ENCODE data around the gene CMIP. TPM values are rescaled to one million over a fixed set of nuclear protein-coding genes. Genes with fewer than 3 reads are reported as not detected.

The CMIP gene
- total RNA-seq, 2 experiments from 2014 or later = 65.4 to 76.7 TPM

- H3K27ac Mint-ChIP-seq = peak overlapping the region; percentile 73
- no peak overlapping the region for H3K4me3 Mint-ChIP-seq
- H3K9me3 Mint-ChIP-seq = no peaks in the 10 kb centered on the region
- H3K36me3 Mint-ChIP-seq = peaks cover 20% of the 10 kb centered on the region
- ATAC-seq (ENCODE audit: low read depth) (no peak), DNase-seq (no peak)
- H3K4me1 Mint-ChIP-seq = peaks cover 13% of the 10 kb centered on the region
- POLR2A ChIA-PET = interaction anchor here (0.6 kb wide), 1 partner anchor 11 kb away, joined by 3 read pairs; no protein-coding TSS in a partner anchor
- no peaks in the 10 kb centered on the region for H3K27me3 Mint-ChIP-seq
Measured at GRCh38 chr16:81513204-81514040, 68.8 kb downstream of the CMIP start.

- Mint-ChIP-seq H3K27me3 (no peaks in the 10 kb centered on the region), H3K27ac (peak overlapping the region; percentile 73), H3K36me3 (peaks cover 20% of the 10 kb centered on the region), H3K9me3 (no peaks in the 10 kb centered on the region), H3K4me1 (peaks cover 14% of the 10 kb centered on the region), H3K4me3 (no peak overlapping the region)
- POLR2A ChIA-PET = no interaction called here
- ATAC-seq (ENCODE audit: low read depth) (no peak), DNase-seq (no peak)
Measured at GRCh38 chr16:81514041-81514559, 69.5 kb downstream of the CMIP start.

GRCh38 chr16:81514568-81515258 lies 70.1 kb downstream of the CMIP start:
- Mint-ChIP-seq H3K27me3 (no peaks in the 10 kb centered on the region), H3K4me3 (no peak overlapping the region), H3K36me3 (peaks cover 22% of the 10 kb centered on the region), H3K27ac (no peak overlapping the region), H3K9me3 (no peaks in the 10 kb centered on the region), H3K4me1 (peaks cover 20% of the 10 kb centered on the region)
- POLR2A ChIA-PET = no interaction called here
- ATAC-seq (ENCODE audit: low read depth) = no peak
- DNase-seq = no peak

- Mint-ChIP-seq H3K36me3 (peaks cover 22% of the 10 kb centered on the region), H3K4me1 (peaks cover 25% of the 10 kb centered on the region), H3K27ac (peak overlapping the region; percentile 38), H3K4me3 (no peak overlapping the region), H3K27me3 (no peaks in the 10 kb centered on the region), H3K9me3 (no peaks in the 10 kb centered on the region)
- ATAC-seq (ENCODE audit: low read depth) (no peak), DNase-seq (no peak)
- POLR2A ChIA-PET = no interaction called here
Measured at GRCh38 chr16:81515281-81515680, 70.7 kb downstream of the CMIP start.

GRCh38 chr16:81515721-81516120 lies 71.1 kb downstream of the CMIP start:
- H3K27me3 Mint-ChIP-seq = no peaks in the 10 kb centered on the region
- no peak overlapping the region for H3K4me3 Mint-ChIP-seq
- no peaks in the 10 kb centered on the region for H3K9me3 Mint-ChIP-seq
- POLR2A ChIA-PET = no interaction called here
- ATAC-seq (ENCODE audit: low read depth) (no peak), DNase-seq (no peak)
- H3K4me1 Mint-ChIP-seq = peaks cover 30% of the 10 kb centered on the region
- H3K27ac Mint-ChIP-seq = no peak overlapping the region
- H3K36me3 Mint-ChIP-seq = peaks cover 22% of the 10 kb centered on the region

GRCh38 chr16:81516478-81517149 lies 72.0 kb downstream of the CMIP start:
- POLR2A ChIA-PET = no interaction called here
- Mint-ChIP-seq H3K27ac (no peak overlapping the region), H3K4me1 (peaks cover 36% of the 10 kb centered on the region), H3K9me3 (no peaks in the 10 kb centered on the region), H3K4me3 (no peak overlapping the region), H3K27me3 (no peaks in the 10 kb centered on the region), H3K36me3 (peaks cover 17% of the 10 kb centered on the region)
- DNase-seq (no peak), ATAC-seq (ENCODE audit: low read depth) (no peak)

GRCh38 chr16:81517150-81517499 lies 72.5 kb downstream of the CMIP start:
- H3K9me3 Mint-ChIP-seq = no peaks in the 10 kb centered on the region
- H3K4me1 Mint-ChIP-seq = peaks cover 41% of the 10 kb centered on the region
- ATAC-seq (ENCODE audit: low read depth) (no peak), DNase-seq (no peak)
- H3K36me3 Mint-ChIP-seq = peaks cover 15% of the 10 kb centered on the region
- POLR2A ChIA-PET = no interaction called here
- H3K4me3 Mint-ChIP-seq = no peak overlapping the region
- H3K27ac Mint-ChIP-seq = no peak overlapping the region
- no peaks in the 10 kb centered on the region for H3K27me3 Mint-ChIP-seq

- no peak overlapping the region for H3K4me3 Mint-ChIP-seq
- no peaks in the 10 kb centered on the region for H3K27me3 Mint-ChIP-seq
- no peaks in the 10 kb centered on the region for H3K9me3 Mint-ChIP-seq
- DNase-seq (no peak), ATAC-seq (ENCODE audit: low read depth) (no peak)
- peaks cover 20% of the 10 kb centered on the region for H3K36me3 Mint-ChIP-seq
- H3K27ac Mint-ChIP-seq = no peak overlapping the region
- POLR2A ChIA-PET = no interaction called here
- peaks cover 47% of the 10 kb centered on the region for H3K4me1 Mint-ChIP-seq
Measured at GRCh38 chr16:81517629-81518438, 73.2 kb downstream of the CMIP start.

GRCh38 chr16:81518439-81518757 lies 73.8 kb downstream of the CMIP start:
- POLR2A ChIA-PET = interaction anchor here (0.7 kb wide), 1 partner anchor 72 kb away, joined by 3 read pairs; no protein-coding TSS in a partner anchor
- peaks cover 49% of the 10 kb centered on the region for H3K4me1 Mint-ChIP-seq
- H3K27me3 Mint-ChIP-seq = no peaks in the 10 kb centered on the region

GRCh38 chr16:81519301-81520150 lies 74.9 kb downstream of the CMIP start:
- Mint-ChIP-seq H3K27me3 (no peaks in the 10 kb centered on the region), H3K4me1 (peaks cover 54% of the 10 kb centered on the region), H3K27ac (peak overlapping the region; percentile 86), H3K9me3 (no peaks in the 10 kb centered on the region), H3K4me3 (peak overlapping the region; percentile 53), H3K36me3 (peaks cover 30% of the 10 kb centered on the region)
- POLR2A ChIA-PET = interaction anchor here (0.7 to 2.7 kb wide), 5 partner anchors 50 to 74 kb away, joined by 3 to 11 read pairs (median 4); partner anchors contain the start of gene CMIP
- DNase-seq = no peak
- no peak for ATAC-seq (ENCODE audit: low read depth)

More at GRCh38 chr16:81518439-81518757, 73.8 kb downstream of the CMIP start:
- Mint-ChIP-seq H3K36me3 (peaks cover 24% of the 10 kb centered on the region), H3K27ac (peak overlapping the region; percentile 64), H3K4me3 (no peak overlapping the region), H3K9me3 (no peaks in the 10 kb centered on the region)
- ATAC-seq (ENCODE audit: low read depth) = no peak
- DNase-seq = no peak

- DNase-seq (no peak), ATAC-seq (ENCODE audit: low read depth) (no peak)
- POLR2A ChIA-PET = interaction anchor here (1.0 to 2.7 kb wide), 5 partner anchors 50 to 74 kb away, joined by 3 to 15 read pairs (median 4); partner anchors contain the start of gene CMIP
- H3K27ac Mint-ChIP-seq = peak overlapping the region; percentile 86
- H3K4me3 Mint-ChIP-seq = peak overlapping the region; percentile 53
- H3K4me1 Mint-ChIP-seq = peaks cover 55% of the 10 kb centered on the region
- no peaks in the 10 kb centered on the region for H3K27me3 Mint-ChIP-seq
- H3K9me3 Mint-ChIP-seq = no peaks in the 10 kb centered on the region
- H3K36me3 Mint-ChIP-seq = peaks cover 31% of the 10 kb centered on the region
Measured at GRCh38 chr16:81520151-81520470, 75.5 kb downstream of the CMIP start.

- no peaks in the 10 kb centered on the region for H3K27me3 Mint-ChIP-seq
- H3K36me3 Mint-ChIP-seq = peaks cover 34% of the 10 kb centered on the region
- H3K9me3 Mint-ChIP-seq = no peaks in the 10 kb centered on the region
- H3K4me3 Mint-ChIP-seq = peak overlapping the region; percentile 53
- POLR2A ChIA-PET = interaction anchor here (1.0 to 2.7 kb wide), 7 partner anchors 13 to 75 kb away, joined by 3 to 15 read pairs (median 4); partner anchors contain the start of gene CMIP
- no peak for ATAC-seq (ENCODE audit: low read depth)
- H3K27ac Mint-ChIP-seq = peak overlapping the region; percentile 86
- peaks cover 58% of the 10 kb centered on the region for H3K4me1 Mint-ChIP-seq
- no peak for DNase-seq
Measured at GRCh38 chr16:81520560-81521135, 76.0 kb downstream of the CMIP start.
